NCI-H2171 (cell line): ENCODE data around the gene CIDEB.

ENCODE experiments used
- DNase-seq: peaks from one replicate; lab custom pipeline; 2025; lab: John Stamatoyannopoulos, UW

The CIDEB gene

DNA sequence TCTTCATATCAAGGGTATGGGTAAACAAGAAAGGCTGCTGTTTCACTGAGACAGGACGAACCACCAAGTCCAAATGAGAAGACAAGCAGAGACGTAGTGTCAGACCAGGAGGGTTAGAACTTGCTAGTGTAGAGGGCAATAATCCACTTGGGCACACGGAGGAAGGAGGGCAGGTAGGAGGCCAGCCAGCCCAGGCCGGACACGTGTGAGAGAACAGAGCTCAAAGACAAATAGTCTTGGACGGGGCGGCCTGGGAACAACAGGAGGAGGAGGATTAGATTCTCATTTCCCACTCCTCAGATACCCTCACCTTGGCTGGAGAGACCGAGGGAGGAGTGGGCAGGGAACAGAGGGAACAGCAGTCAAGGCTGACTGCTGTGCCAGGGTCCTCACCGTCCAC is 17.0 kb downstream of the CIDEB start:
- no peak for DNase-seq

DNA sequence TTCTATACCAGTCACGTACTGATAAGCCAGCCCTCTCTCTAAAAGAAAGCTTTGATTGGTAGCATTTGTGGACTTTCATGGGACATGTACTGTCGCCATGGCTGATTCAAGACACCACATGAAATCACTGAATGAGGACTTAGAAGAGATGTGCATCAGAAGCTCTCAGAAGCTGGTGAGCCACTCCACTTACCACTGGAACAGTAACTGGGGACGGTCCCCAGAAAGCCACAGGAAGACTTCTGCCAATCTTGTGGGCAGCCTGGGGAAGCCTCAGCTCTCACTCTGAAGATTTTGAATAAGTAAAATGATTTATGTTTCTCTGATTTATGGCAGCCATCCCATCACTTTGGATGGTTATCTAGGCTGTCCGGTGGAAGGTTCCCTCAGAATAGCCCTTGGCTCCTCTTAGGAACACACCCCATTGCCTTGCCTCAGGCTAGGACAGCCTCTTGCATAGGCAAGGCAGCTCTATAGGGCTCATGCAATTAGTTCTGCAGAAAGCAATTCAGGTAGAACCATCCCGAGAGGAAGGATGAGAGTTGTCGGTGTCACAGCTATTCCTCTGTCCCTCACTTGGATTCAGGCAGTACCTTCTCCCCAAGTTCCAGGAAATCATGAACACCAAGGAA is 18.0 kb downstream of the CIDEB start:
- no peak for DNase-seq

DNA sequence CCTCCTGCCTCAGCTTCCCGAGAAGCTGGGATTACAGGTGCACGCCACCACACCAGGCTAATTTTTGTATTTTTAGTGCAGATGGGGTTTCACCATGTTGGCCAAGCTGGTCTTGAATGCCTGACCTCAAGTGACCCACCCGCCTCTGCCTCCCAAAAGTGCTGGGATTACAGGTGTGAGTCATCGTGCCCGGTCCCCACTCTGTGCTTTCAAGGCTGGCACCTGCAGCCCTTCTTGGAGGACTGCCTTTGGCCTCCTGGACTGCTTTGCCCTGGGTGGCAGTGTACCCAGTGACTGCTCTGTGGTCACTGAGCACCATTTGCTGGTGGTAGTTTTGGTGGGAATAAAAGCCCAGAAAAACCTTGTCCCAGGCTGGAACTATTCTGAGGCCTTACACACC is 20.8 kb downstream of the CIDEB start:
- DNase-seq: no peak

DNA sequence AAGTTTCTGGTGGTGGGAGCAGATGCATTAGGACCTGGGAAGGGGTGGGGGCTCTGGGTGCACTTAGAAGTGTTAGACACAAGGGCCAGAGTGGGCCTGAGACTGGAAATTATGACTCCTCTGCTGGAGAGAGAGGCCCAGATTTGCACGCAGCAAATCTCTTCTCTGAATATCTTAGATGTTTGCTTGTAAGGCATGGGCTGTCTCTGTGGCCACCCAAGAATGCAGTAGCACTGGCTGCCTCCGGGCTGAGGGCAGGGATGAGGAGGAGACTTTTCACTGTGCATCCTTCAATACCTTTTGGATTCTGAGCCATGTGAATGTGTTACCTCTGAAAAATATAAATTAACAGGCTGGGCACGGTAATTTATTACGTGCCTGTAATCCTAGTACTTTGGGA is 22.4 kb downstream of the CIDEB start:
- DNase-seq: no peak

DNA sequence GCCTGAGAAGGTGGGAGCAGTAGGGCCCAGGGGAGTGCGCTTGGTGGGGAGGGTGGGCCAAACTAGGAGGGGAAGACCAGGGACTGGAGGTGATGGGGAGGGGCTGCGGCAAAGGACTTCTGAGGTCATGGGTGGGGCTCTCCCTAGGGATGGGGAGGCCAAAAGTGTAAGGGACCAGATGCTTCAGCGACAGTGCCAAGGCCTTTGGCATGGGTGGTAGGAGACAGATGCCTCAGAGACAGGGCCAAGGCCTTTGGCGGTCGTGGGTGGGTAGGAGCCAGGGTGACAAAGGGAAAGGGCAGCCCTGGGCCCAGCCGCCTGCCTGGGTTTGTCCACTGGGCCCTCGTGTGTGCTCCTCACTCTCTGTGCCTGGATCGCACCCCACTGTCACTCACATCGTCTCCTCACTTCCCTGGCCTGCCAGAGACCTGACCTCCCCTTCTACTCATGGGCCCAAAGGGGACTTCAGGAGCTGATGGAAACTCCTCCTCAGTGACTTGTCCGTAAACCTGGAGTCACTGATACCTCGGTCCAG is 23.2 kb downstream of the CIDEB start:
- no peak for DNase-seq

DNA sequence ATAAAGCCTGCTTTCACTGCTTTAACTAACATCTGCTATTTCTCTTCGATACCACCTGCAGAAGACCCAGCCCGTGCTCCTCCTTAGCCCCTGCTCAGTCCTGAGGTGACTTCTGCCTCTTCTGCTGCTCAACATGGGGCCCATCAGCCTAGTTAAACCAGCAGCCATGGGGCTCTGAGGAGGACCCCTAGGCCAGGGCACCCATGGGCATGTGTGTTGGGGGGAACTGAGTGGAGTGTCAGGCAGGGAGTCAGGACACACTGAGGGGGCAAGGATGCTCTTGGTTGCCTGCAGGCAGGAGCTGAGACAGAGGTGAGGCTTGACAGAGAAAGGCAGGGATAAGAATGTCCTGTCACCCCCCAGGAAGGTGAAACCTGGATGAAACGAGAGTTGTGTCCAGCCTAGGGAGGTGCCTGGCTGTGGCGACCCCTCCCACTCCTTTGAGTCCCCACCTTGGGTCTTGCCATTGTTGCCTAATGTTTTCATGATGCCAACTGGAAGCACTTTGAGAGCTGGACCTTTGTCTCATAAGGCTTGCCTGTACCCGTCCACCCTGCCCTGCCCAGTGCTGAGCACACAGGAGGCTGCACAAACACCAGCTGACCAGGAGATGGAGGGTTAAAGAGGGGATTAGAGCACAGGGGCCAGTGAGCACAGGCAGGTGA is 23.8 kb downstream of the CIDEB start:
- DNase-seq: no peak

DNA sequence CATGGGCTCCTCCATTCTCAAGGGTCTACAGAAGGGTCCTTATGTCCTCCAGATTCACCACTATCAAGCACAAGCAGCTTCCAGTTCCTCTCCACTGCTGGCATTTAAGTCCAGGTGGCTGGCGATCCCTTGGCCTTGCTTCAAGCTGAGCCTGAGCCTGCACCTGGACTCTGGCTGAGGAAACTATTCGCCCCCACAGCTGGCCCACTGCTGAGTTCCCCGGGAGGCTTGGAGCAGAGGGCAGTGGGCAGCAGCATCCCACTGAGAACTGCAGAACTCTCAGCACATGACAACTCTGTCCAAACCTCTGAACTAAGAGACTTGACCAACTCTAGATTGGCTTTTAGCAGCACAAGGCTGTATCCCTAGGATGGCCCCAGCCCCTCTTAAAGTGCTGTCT is 25.0 kb downstream of the CIDEB start:
- no peak for DNase-seq

DNA sequence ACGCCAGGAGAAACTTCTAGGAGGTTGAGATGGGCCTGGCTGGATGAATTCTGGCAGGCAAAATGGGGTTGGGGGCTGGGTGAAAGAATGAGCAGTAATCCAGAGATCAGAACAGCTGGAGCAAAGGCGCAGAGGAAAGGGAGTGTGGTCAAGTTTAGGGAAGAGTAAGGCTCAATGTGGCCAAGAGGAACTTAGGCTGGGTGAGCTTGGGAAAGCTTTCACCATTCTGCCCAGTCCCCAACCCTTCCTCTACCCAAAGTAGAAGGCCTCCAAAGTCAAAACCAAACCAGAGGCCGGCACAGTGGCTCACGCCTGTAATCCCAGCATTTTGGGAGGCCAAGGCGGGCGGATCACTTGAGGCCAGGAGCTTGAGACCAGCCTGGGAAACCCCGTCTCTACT is 26.1 kb downstream of the CIDEB start:
- DNase-seq: no peak

DNA sequence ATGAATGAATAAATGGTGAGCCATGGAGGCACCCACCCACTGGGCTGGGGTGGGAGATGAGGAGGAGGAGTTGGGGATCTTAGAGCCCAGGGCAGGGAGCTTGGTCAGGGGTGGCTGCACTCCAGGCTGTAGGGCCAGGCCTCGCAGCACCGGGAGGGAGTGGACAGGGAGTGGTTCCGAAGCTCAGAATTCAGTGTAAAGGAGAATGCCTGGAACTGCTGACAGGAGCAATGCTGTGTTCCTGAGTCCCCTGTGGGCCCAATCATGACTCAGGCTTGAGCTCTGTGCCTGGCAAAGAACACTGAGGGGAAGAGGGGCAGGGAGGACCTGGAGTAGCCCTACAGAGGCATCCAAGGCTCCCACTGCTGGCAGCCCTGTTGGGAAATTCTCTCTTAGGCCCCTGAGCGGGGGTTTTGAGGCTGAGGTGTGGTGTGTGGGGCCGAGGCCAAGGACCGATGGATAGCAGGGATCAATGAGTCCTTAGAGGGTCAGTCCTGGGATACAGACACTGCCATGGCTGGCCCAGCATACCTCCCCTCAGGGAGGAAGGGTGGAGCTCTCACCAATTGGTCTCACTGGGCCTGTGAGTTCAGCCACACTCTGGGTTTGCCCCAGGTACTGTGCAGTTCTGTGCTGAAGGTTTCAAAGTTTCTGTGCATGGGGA is 26.8 kb downstream of the CIDEB start:
- no peak for DNase-seq

DNA sequence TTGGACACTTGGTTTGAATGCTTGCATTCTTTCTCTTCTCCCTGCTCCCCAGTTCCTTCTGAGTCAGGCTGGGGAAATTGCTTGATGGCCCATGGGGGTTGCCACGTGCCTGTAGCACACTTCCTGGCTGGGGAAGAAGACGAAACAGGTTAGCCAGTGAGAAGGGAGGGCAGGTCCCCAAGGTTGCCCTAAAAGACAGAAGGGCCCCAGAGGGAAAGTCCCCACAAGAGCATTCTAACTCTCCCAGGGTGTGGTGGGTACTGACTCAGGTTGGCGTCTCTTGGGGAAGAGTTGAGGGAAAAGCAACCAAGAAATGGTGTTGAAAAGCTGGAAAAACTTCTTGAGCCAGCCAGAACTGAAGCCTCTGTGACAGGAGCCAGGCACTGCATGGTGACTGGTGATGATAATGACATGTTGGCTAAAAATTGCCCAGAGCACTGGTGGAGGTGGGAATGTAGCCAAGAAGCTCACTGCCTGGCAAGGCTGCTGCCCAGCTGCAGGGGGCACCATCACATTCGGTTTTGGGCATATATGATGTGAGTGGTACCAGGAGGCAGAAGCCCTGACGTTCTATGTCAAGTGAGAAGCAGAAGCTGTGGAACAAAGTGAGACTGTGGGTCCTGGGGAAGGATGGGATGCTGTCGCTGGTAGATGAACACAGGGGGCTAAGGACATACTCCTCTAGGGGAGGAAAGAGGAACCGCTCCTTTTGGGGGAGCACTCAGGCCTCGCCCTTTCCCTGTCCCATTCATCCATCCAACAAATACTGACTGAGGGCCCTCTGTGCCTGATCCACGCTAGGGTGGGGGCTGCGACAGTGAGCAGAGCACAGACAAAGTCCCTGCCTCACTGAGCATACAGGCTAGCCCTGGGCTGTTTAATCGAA is 28.2 kb downstream of the CIDEB start:
- no peak for DNase-seq

DNA sequence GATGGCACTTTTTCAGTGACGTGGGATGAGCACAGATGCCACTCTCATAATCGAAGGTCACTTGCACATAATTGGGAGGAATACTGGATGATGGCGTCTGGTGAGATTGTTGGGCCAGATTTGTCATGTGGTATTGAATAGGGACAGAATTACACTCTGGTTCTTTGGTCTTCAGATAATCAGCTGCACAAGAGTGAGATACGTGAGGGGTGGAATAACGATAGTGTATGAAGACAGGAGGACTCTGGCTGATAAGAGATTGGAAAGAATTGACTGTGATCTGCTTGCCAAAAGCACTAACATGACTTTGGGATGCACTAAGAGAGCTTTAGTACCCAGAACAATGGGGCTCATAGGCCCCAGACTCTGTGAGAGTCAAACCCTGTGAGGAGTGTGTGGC is 29.4 kb downstream of the CIDEB start:
- DNase-seq: no peak

DNA sequence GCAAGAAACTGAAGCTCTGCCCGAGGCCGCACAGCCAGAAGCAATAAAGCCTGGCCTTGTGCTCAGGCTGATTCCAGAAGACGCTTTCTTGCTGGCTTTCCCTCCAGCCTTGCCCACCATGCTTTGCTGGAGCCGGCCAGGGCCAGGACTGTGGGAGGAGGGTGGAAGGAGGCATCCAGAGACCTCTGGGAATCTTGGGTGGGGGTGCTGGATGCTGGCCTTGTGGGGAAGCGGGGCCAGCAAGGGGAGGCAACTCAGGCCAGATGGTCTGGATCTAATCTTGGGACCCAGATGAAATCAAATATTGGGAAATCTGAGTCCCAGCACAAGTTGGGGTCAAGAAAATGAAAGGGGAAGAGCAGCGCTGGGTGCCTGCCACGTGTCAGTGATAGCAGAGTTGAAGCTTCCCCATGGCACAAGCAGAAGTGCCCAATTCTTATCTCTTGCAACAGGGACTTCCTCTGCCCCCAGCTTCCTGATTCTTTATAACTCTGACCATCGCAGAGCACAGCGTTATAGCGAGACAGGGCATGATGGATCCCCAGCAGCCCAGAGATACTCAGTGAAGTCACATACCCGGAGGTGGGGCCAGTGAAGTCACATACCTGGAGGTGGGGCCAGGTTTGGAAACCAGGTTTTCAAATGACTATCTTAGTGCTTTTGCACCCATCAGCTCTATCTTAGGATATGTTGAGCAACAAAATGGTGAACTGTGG is 30.0 kb downstream of the CIDEB start:
- DNase-seq: no peak

DNA sequence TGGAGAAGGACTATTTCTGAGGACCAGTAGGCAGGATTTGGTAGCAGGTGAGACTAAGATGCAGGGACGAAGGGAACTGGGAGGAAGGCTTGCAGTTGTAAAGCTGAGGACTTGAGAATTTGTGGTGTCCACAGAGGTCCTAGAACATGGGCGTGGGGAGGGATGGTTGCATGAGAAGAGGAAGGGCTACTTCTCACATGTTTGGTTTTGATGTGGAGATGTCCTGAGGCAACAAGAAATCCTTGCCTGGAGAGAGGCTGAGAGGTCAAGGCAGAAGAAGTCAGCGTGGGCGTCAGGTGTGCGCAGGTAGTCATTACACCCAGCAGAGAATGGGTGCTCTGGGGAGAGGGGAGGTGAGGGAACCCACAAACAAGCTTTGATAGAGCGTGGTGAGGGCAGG is 30.7 kb downstream of the CIDEB start:
- DNase-seq: no peak

DNA sequence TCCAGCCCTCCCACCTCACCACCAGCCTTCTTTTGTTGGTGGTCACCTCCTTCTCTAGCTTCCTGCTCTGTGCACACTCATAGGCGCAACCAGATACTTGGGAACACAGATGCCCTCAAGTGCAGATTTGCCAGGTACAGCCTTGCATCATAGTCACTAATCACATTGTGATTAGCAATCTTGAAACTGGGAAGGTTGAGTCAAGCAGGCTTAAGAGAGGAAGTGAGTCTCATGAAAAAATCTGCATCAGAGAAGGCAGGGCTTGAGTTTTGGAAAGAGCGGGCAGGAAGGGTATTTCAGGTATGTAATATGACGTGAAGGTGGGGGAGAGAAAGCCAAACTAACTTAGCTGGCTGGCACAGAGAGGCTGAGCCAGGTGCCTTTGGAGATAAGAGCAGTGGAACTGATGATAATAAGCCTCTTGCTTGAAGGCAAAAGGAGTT is 33.7 kb downstream of the CIDEB start:
- DNase-seq: no peak

DNA sequence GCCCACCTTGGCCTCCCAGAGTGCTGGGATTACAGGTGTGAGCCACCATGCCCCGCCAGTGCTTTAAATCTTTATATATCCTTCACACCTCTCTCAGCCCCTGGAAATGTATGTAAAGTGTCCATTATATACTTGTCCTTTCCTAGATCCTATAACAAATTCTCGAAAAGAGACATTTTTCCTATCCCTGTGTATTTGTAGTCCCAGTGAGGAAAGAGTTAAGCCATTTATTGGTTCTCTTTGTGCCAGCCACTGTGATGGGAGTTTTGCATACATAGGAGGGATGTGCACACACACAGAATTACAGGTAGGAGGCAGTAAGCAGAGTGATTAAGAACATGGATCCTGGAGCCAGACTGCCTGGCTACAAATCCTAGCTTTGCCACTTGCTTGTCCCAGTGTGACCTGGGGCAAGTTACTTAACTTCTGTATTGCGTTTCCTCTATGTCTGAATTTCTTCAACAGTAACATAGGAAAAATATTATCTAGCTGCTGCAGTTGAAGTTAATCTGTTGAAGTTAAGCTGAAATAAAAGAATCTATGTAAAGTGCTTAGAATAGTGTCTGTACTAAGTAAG is 34.3 kb downstream of the CIDEB start:
- no peak for DNase-seq

DNA sequence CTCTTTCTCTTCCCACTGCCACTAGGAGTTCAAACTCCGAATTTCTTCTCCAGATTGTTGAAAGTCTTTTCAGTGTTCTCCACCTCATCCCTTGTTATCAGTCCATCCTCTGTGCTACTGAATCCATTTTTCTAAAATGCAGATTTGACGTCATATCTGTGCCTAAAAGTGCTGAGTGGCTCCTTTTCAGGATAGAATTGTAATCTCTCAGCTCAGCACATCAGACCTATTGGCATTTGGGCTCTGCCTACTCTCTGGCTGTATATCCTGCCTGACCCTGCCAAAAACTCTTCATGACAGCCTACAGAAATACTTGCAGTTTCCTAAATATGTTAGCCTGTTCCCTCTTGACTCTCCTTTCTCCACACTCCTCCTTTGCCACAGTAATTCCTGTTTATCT is 35.3 kb downstream of the CIDEB start:
- DNase-seq: no peak

DNA sequence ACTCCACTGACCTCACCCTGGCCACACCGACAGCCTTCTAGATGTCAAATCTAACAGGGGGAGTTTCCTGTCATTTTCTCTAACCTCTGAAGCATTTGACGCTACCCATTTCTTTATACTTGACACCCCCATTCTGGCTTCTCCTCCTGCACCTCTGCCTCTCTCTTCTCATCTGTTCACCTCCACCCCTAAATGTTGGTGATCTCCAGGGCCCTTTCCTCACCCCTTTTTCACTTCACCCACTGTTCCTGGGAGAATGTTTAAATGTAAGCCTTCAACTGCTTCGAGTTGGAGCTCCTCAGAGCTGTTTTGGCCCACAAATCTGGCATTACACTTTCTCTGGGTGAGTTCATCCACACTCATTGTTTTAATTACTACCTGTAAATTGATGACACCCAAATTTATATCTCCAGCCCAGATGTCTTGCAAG is 35.9 kb downstream of the CIDEB start:
- DNase-seq: no peak

DNA sequence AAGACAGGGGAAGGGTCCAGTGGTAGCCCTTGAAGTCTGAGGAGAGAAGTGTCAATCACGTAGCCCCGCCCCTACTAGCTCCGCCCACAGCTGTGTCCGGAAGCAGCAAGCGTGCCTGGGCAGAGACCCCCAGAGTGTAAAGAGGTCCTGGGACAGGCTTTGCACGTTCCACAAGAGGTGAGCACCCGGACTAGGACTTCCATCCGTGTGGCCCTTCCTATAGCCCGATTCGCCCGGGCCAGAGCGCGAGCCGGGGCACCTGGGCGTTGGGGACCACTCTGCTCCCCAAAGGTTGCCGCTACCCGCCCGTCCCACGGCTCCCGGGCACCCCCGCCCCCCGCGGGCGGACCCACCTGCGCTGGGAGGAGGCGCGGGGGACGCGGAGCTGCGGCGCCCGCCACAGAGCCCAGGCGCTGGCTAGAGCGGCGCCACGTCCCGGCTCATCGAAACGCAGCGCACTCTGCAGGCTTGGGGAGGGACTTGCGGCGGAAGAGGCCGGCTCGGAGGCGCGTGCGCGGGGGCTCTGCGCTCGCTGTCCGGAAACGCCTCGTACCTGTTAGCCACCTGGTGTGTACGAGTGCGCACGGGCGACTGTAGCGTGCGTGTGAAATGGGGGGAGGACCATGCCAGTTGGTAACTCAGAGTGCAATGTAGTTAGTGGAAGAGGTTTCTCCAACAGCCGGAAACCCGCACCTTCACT is 36.5 kb downstream of the CIDEB start, which contains the start of gene RABGGTA:
RABGGTA (minus strand) TSS at position 464 of the 700 bp plus-strand sequence. CDS start 482 bp downstream, outside the sequence.
- peak; percentile 98 for DNase-seq

DNA sequence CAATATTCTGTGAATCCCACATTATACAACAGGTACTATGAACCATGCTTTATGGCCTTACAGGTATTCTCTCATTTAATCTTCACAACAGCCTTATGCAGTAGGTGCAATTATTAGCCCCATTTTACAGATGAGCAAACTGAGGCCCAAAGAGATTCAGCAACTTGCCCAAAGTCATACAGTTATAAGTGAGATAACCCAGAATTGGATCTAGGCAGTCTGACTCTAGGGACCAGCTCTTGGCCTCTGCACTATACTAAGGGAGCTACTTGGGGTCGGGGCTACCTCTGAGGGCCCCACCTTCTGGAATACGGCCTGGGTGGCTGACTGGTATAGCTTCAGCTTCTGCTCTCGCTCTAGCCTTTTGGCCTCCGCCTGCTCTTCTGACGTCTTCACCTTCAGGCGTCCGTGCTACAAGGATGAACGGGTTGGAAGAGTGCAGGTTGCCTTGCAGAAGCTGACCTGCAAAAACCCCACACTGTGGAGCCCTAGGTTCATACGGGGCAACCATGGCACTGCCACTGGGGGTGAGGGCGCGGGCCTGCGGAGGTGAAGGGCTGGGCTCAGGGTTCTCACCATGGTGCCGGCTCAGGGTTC is 37.1 kb downstream of the CIDEB start:
- peak; percentile 22 for DNase-seq
